CD4-positive, alpha-beta T cell (primary cell): ENCODE measurements around the gene SLMAP. TPM values are rescaled to one million over a fixed set of nuclear protein-coding genes. Genes with fewer than 3 reads are reported as not detected.

Experiments
- ATAC-seq: fragments of 200-7000 bp; cut with Tn5 transposase; one replicate; pipeline ENCODE4 v1.10.0; 2022; ENCODE audit warnings: mild to moderate bottlenecking; ENCODE audit not compliant: poor library complexity
- CTCF ChIA-PET: fragments of 350-600 bp; sonication (Branson Sonifier 250); formaldehyde crosslinking; loops from one replicate; lab custom pipeline; 2021; ENCODE audit warnings: antibody characterized with exemption, inconsistent platforms; lab: Charles Lee
- POLR2A ChIA-PET: fragments of 350-600 bp; sonication (Branson Sonifier 250); formaldehyde crosslinking; loops from one replicate; lab custom pipeline; 2021; ENCODE audit warnings: antibody characterized with exemption, inconsistent platforms; lab: Charles Lee
- DNase-seq, 14 experiments: peaks; one replicate each; pipeline ENCODE4 v3.0.0-alpha.2; 2013 to 2020; ENCODE audit warnings: mixed read lengths in 2 of 14
- H3K27ac ChIP-seq, 2 donors: one replicate each; pipeline versions ENCODE4 v1.5.1 to v1.7.0; 2013; ENCODE audit warnings: low read length in 2 of 2, low read depth in 1 of 2, mild to moderate bottlenecking in 1 of 2
- H3K27me3 ChIP-seq, 2 experiments: 1 replicate in 1 of 2; 2 replicates in 1 of 2; pipeline versions ENCODE4 v1.6.1 to v1.7.0; 2013; ENCODE audit warnings: low read length in 2 of 2, control low read depth in 1 of 2, mild to moderate bottlenecking in 1 of 2, moderate library complexity in 1 of 2; ENCODE audit not compliant: insufficient read depth in 2 of 2, control insufficient read depth in 1 of 2
- H3K36me3 ChIP-seq: one replicate; pipeline ENCODE4 v1.6.1; 2013; ENCODE audit warnings: low read length, control low read depth; ENCODE audit not compliant: insufficient read depth
- H3K4me1 ChIP-seq: one replicate; pipeline ENCODE4 v1.6.1; 2013; ENCODE audit warnings: low read length, control low read depth; ENCODE audit not compliant: insufficient read depth
- H3K4me3 ChIP-seq: one replicate; pipeline ENCODE4 v1.5.1; 2013; ENCODE audit warnings: mild to moderate bottlenecking, low read length, moderate library complexity
- H3K9me3 ChIP-seq, 2 experiments: 1 replicate in 1 of 2; 2 replicates in 1 of 2; pipeline versions ENCODE4 v1.6.1 to v1.7.0; 2013; ENCODE audit warnings: low read length in 2 of 2, mild to moderate bottlenecking in 2 of 2, control low read depth in 1 of 2, moderate library complexity in 1 of 2; ENCODE audit not compliant: control insufficient read depth in 1 of 2, insufficient read depth in 1 of 2
- H3K27ac Mint-ChIP-seq: one replicate; pipeline ENCODE4 v1.8.0; 2020; ENCODE audit warnings: mixed read lengths
- H3K27me3 Mint-ChIP-seq: one replicate; pipeline ENCODE4 v1.8.0; 2021; ENCODE audit warnings: mixed read lengths
- H3K36me3 Mint-ChIP-seq: one replicate; pipeline ENCODE4 v1.8.0; 2021; ENCODE audit warnings: low read depth, mixed read lengths
- H3K4me1 Mint-ChIP-seq: one replicate; pipeline ENCODE4 v1.8.0; 2021; ENCODE audit warnings: low read depth, mixed read lengths
- H3K4me3 Mint-ChIP-seq: one replicate; pipeline ENCODE4 v1.8.0; 2020; ENCODE audit warnings: mild to moderate bottlenecking, mixed read lengths
- H3K9me3 Mint-ChIP-seq: one replicate; pipeline ENCODE4 v1.8.0; 2020; ENCODE audit warnings: mixed read lengths
- CTCF ChIP-seq: fragments of 200-600 bp; IDR thresholded peaks from one replicate; pipeline ENCODE4 v1.8.0; 2022; ENCODE audit warnings: antibody characterized with exemption, mild to moderate bottlenecking
- intact Hi-C, 2 experiments: fragments of 100-400 bp; cut with DNase I in 1 of 2; cut with micrococcal nuclease in 1 of 2; formaldehyde crosslinking; loops; one replicate each; pipeline versions ENCODE4 v1.15.1 to v1.9.0; 2023 to 2025; cut with DNase I, micrococcal nuclease
- total RNA-seq, 174 experiments: library from RNA in 2 of 174; stranded (reverse) in 2 of 174; gene quantifications; one replicate each; pipeline ENCODE4 v1.2.3 and lab custom pipeline; 2021 to 2026

Gene SLMAP
- total RNA-seq, 2 experiments from 2014 or later: 51.3 to 52.2 TPM

GRCh38 chr3:57961828-57962447 is 205.8 kb downstream of the SLMAP start:
- Histone ChIP-seq H3K4me3 (no peak overlapping the region), H3K9me3 (peaks cover 0 to 5% of the 10 kb centered on the region in 2 experiments), H3K27me3 (no peaks in the 10 kb centered on the region), H3K4me1 (peaks cover 10% of the 10 kb centered on the region), H3K27ac (no peak overlapping the region), H3K36me3 (no peaks in the 10 kb centered on the region)
- H3K4me3 Mint-ChIP-seq: no peak overlapping the region
- POLR2A ChIA-PET: no interaction called here
- no peaks in the 10 kb centered on the region for H3K4me1 Mint-ChIP-seq
- H3K27ac Mint-ChIP-seq: no peak overlapping the region
- H3K36me3 Mint-ChIP-seq: no peaks in the 10 kb centered on the region
- CTCF ChIA-PET: no interaction called here
- TF ChIP-seq CTCF: peak; percentile 13
- intact Hi-C loops: no loop called here
- H3K9me3 Mint-ChIP-seq: no peaks in the 10 kb centered on the region
- ATAC-seq: no peak
- H3K27me3 Mint-ChIP-seq: no peaks in the 10 kb centered on the region
- peak in 2 of 14 experiments; percentile 11 to 22 for DNase-seq

- peaks cover 0 to 8% of the 10 kb centered on the region in 2 experiments for H3K9me3 ChIP-seq
- no peaks in the 10 kb centered on the region for H3K36me3 ChIP-seq
- no peak for ATAC-seq
- H3K27me3 ChIP-seq: no peaks in the 10 kb centered on the region
- no peak for TF ChIP-seq CTCF
- H3K27me3 Mint-ChIP-seq: no peaks in the 10 kb centered on the region
- H3K4me3 ChIP-seq: no peak overlapping the region
- no peak overlapping the region for H3K27ac ChIP-seq
- H3K4me1 ChIP-seq: peaks cover 15% of the 10 kb centered on the region
- no peak overlapping the region for H3K27ac Mint-ChIP-seq
- no peaks in the 10 kb centered on the region for H3K36me3 Mint-ChIP-seq
- peaks cover 3% of the 10 kb centered on the region for H3K9me3 Mint-ChIP-seq
- peaks cover 4% of the 10 kb centered on the region for H3K4me1 Mint-ChIP-seq
- intact Hi-C loops: no loop called here
- CTCF ChIA-PET: no interaction called here
- POLR2A ChIA-PET: no interaction called here
- no peak for DNase-seq
- no peak overlapping the region for H3K4me3 Mint-ChIP-seq
Measured at GRCh38 chr3:57962448-57962834, 206.3 kb downstream of the SLMAP start.

- Histone ChIP-seq H3K4me3 (no peak overlapping the region), H3K4me1 (peaks cover 25% of the 10 kb centered on the region), H3K9me3 (peaks cover 0 to 13% of the 10 kb centered on the region in 2 experiments), H3K27me3 (no peaks in the 10 kb centered on the region), H3K36me3 (no peaks in the 10 kb centered on the region), H3K27ac (no peak overlapping the region)
- Mint-ChIP-seq H3K4me1 (peaks cover 15% of the 10 kb centered on the region), H3K27ac (no peak overlapping the region), H3K4me3 (no peak overlapping the region), H3K9me3 (peaks cover 6% of the 10 kb centered on the region), H3K36me3 (no peaks in the 10 kb centered on the region), H3K27me3 (no peaks in the 10 kb centered on the region)
- no peak for ATAC-seq
- no peak for TF ChIP-seq CTCF
- DNase-seq: no peak
- ChIA-PET POLR2A (no interaction called here), CTCF (no interaction called here)
- intact Hi-C loops: no loop called here
Measured at GRCh38 chr3:57963811-57964346, 207.8 kb downstream of the SLMAP start.
